GM12874 (cell line): ENCODE data around the gene CYP26B1.

ENCODE experiments used
- CTCF ChIP-seq: IDR thresholded peaks from 2 replicates; pipeline ENCODE4 v1.5.1; 2011; ENCODE audit warnings: low read depth, mild to moderate bottlenecking, control low read depth, low read length, moderate library complexity; ENCODE audit not compliant: insufficient read depth

CYP26B1 gene

GRCh38 chr2:72135921-72136320 lies 11.7 kb downstream of the CYP26B1 start:
- no peak for TF ChIP-seq CTCF

GRCh38 chr2:72134997-72135800 lies 12.5 kb downstream of the CYP26B1 start:
- TF ChIP-seq CTCF: no peak

GRCh38 chr2:72134408-72134996 lies 13.2 kb downstream of the CYP26B1 start:
- no peak for TF ChIP-seq CTCF

GRCh38 chr2:72133721-72134407 lies 13.8 kb downstream of the CYP26B1 start:
- no peak for TF ChIP-seq CTCF

GRCh38 chr2:72132981-72133720 lies 14.5 kb downstream of the CYP26B1 start:
- no peak for TF ChIP-seq CTCF

GRCh38 chr2:72131916-72132841 lies 15.5 kb downstream of the CYP26B1 start:
- TF ChIP-seq CTCF: no peak
